ENCODE data around the gene CCDC68.

CCDC68 gene

DNA sequence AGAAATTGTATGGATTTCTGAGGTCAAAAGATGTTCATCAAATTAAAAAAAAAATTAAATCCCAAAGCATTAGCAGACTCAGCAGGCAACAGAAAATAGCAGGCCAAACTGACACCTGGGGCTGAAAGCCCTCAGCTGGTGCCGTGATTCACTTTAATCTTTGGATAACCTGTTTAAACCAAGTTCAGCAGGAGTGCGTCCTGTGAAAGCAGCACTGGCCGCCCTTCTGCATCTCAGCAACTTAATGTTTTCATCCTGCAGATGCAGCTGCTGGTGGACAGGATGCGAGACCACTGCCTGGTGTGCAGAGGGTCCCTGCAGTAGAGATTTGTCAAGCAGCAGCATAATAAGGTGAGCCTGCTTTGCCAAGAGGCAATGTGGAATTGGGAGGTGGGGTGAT is 41.2 kb downstream of the CCDC68 start:
- DNase-seq (ENCODE audit: low spot score), result no peak

DNA sequence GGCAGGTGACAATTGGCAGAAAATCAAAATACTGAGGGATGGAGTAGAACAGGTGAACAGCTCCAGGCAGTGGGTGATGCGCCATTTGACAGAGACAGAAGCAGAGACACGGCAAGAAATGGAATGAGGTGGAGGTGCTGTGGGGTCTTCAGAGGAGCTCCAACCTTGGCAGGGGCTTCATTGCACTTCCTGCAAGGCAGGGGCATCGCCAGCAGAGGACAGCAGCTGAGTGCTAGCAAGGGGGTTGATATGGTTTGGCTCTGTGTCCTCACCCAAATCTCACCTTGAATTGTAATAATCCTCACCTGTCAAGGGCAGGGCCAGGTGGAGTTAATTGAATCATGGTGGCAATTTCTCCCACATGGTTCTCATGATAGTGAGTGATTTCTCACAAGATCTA is 42.8 kb downstream of the CCDC68 start:
- no peak for DNase-seq (ENCODE audit: low spot score)

DNA sequence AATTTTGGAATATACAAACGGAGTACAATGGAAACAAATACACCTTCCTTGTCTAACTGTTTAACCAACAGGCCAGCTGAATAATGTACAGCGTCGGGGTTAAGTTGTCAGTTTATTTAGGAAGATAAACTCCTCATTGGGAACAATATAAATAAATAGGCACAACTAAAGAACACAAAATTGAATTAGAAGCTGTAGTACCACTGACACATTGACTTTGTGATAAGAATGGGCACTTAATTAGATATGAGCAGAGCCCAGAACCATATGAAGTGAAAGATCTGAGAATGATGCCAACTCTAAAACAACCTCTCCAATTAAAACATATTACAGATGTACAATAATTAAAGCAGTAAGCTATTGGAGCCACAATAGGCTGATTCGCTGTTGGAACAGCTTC is 44.4 kb downstream of the CCDC68 start:
- no peak for DNase-seq (ENCODE audit: low spot score)

DNA sequence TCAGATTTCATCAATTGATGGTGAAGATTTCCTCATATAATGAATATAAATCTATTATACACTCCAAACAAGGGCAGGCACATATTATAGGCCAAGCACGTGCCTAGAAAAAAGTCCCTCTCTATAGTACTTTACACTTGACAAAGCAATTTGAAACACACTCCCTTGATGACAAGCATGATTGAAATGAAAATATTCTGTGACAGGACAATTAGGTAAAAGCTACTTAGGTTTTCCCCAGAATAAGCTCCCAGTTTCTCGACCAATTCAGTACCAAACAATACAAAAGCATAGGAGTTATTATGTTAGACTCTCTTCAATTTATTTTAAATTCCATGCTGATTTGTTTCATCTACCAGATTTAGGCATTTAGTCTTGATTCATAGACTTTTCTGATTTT is 47.7 kb downstream of the CCDC68 start:
- DNase-seq (ENCODE audit: low spot score), result no peak

DNA sequence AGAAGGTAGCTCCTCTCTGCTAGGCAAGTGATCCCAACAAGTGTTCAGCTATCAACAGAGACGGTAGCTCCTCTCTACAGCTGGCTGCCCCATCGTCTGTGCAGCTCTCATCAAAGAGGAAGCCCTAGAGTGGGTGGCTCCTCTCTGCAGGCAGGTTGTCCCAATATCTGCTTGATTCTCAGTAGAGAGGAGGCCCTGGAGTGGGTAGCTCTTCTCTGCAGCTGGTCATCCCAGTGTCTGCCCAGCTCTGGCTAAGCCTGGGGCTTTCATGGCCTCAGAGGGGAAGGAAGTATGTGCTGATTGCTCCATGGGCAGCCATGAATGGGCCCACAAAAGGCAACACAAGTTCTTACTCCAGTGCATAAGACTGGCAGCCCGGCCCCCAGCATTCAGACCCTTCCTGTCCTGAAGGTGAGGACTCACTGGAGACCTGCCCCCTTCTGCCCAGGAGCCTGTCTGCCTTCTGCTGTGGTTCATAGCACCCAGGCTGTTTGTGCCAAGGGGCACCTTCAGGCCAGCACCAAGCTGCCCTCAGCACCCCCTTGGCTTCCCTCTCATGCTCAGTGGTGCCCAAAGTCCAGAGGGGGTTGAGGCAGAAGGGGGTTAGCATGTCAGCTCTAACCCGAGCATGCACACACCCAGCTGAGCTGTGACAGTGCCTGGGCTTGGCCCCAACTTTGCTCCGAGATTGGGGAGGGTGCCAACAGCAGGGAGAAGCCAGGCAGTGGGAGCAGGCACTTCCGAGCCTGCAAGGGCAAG is 48.9 kb downstream of the CCDC68 start:
- DNase-seq (ENCODE audit: low spot score), result no peak

DNA sequence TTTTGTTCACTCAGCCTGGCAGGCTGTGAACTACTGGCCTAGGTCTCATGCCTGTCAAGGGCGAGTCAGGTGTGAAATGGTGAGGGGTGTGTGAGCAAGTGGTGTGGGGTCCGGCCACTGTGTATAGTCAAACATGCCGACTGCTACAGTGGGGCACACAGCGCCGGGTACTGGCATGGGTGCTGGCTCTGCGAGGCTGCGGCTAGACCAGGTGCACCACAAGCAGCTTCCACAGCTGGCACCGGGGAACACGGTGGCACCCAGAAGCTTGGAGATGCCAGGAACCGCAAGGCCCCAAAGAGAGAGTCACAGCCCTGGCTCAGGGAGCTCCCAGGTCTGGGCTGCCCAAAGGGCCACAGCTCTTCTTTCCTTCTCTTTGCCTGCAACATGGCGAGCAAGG is 49.7 kb downstream of the CCDC68 start:
- DNase-seq (ENCODE audit: low spot score), result no peak

DNA sequence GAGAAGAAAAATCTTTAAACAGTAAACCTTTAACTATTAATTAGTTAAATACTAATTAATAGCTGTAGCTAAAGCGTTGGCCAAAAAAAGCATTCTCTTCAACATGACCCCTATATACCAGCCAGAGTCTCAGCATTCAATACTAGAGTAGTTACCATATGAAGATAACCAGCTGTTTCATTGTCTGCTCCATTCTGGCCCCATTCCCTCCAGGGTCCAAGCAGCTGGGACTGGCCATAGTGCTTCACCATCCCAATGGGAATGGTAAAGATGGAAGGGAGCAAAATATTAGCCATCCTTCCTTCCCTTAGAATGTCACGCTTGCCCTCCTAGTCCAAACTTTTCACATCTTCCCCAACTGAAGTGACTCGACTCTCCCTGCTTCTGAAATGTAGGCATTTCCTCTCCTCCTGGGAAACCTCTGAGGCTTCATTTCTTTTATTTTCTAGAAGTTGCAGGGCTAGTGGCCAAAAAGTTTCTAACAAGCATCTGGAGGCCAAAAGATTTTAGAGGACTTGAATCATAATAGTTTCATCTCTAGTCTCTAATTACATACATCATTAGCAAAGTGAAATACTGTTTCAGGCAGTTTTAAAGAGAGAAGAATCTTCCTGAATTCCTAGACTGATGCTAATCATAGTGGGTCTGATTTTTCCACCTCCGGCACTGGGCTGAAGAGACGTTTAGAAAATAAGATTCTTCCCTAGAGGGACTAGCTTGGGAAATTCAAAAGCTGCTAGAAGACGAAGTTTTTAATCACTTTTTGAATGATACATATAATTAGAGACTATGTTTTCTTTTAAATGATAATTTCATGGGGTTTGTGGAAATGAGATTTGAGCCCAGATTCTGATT is 52.7 kb downstream of the CCDC68 start:
- no peak for DNase-seq (ENCODE audit: low spot score)

DNA sequence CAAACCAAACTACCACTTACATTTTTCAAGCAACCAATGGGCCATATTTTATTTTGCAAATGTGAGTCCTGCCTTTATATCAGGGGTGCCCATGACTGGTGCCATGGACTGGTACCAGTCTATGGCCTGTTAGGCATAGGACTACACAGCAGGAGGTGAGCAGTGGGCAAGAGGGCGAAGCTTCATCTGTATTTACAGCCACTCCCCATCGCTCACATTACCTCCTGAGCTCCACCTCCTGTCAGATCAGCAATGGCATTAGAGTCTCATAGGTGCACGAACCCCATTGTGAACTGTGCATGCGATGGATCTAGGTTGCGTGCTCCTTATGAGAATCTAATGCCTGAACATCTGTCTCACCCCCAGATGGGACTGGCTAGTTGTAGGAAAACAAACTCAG is 53.6 kb downstream of the CCDC68 start:
- no peak for DNase-seq (ENCODE audit: low spot score)

DNA sequence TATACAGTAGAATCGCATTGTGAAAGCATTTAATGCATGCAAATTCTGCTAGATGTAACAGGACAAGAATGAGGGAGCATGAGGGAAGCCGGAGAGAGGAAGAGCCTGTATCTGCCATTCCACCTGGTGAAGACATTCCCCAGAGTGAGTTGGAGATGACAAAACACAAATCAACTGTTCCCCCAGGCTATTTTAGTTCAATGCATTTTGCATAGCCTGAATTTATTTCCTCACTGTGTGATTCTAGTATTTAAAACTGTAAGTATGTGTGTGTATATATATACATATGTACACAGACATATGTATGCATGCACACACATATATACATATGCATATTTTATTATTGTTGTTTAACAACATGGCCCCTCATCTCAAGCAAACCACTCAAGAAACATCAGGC is 54.7 kb downstream of the CCDC68 start:
- no peak for DNase-seq (ENCODE audit: low spot score)

DNA sequence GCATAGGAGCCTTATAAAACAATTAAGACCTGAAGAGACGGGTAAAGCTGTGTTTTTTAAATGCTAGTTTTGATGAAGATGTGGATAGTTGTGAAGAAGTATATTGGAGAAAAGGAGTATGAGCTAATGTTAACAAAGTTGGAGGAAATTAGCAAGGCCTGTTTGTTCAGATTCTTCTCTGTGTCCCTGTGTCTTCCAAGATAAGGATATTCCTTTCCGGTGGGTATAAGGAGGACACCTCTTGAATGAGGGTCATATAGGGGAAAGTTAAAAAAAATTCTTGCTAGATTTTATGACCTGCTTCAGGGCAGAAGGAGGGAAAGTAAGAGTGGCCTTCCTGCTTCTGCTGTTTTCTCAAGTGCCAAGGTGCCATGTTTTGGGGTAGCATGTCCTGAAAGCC is 59.0 kb downstream of the CCDC68 start:
- no peak for DNase-seq (ENCODE audit: low spot score)

DNA sequence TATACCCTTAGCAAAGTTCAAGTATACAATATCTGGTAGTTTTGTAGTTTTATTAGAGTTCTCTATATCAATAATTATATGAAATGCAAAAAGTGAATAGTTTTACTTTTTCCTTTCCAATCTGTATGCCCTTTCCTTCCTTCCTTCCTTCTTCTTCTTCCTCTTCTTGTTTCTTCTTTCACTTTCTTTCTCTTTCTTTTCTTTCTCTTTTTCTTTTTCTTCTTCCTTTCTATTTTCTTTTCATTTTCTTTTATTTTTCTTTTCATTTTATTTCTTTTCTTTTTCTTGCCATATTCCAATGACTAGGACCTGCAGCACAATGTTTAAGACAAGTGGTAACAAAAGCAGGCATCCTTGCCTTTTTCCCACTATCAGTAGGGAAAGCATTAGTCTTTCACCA is 59.8 kb downstream of the CCDC68 start:
- no peak for DNase-seq (ENCODE audit: low spot score)

DNA sequence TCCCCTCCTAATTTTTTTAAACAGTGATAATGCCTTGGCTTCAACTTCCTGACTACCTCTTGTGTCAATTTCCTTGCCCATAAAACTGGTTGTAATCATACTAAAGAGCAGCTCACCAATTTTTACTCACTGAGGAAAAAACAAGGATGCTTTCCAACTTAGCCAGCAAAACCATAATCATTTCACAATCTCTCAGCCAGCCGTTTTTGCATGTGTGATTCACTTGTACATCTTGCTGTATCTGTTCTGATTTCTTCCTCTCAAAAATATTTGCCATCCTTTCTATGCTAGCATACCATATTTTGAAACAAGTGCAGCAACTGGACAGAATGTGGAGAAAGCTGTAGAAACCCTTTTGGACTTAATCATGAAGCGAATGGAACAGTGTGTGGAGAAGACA is 70.3 kb downstream of the CCDC68 start:
- DNase-seq (ENCODE audit: low spot score), result no peak

DNA sequence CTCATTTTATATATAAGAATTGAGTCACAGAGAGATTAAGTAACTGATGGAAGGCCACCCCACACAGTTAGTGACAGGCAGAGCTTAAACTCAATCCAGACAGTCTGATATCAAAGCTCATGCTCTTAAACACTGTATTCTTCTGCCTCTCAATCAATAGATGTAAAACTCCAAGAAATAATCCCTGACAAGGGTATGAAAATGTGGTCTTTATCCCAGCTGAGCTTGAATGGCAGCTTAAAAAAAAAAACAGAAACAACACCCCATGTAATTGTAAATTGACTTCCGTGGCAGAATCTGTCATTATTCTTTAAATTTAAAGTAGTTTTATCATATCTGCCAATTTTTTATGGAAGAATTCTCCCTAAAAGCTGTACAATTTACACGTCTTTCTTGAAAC is 70.9 kb downstream of the CCDC68 start:
- DNase-seq (ENCODE audit: low spot score), result no peak

DNA sequence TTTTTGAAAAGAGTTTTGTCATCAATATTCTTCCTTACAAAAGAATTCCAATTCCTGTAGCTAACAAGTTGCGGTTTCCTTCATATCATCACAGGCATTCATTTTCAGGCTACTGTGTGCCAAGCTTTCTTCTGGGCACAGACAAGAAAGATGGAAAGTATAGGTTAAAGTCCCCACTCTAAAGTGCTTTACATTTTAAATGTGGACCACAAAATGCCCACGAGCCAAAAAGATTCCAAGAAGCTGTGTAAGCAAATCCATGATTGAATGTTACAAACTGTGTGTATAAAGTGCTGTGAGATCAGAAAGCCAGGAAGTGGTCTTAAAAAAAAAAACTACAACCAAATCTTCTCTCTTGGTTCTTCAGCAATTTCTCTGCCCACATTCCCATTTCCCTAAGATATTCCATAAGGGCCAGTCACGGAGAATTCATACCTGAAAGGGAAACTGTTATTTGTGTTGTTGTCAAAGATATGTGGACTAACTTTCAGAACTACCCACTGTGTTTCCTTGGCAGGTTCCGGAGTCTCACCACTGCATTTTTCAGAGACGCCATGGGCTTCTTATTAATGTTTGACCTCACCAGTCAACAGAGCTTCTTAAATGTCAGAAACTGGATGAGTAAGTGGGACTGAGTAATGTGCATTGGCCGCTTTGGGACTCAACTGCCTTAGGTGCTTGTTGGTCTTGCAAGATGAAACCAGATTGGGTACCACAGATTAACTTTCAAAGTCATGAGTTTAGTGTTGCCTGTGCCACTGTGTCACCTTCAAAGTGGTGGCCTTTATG is 75.3 kb downstream of the CCDC68 start:
- DNase-seq (ENCODE audit: low spot score), result no peak

DNA sequence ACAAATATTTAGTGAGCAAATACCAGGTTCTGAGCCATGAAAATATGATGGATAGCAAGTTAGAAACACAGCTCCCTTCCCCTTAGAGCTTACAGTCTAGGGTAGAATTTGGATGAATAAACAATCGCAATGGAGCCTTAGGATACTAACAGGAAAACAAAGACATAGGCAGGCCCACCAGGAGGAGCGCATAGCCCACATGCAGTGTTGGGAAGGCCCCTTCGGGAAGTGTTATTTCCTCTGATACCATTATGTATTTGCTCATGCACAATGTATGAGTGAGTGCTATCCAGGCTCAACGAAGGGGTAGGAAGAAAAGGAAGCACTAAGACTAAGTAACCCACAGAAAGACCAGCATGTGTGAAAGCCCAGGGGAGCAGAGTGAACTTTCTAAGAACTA is 76.9 kb downstream of the CCDC68 start:
- no peak for DNase-seq (ENCODE audit: low spot score)

DNA sequence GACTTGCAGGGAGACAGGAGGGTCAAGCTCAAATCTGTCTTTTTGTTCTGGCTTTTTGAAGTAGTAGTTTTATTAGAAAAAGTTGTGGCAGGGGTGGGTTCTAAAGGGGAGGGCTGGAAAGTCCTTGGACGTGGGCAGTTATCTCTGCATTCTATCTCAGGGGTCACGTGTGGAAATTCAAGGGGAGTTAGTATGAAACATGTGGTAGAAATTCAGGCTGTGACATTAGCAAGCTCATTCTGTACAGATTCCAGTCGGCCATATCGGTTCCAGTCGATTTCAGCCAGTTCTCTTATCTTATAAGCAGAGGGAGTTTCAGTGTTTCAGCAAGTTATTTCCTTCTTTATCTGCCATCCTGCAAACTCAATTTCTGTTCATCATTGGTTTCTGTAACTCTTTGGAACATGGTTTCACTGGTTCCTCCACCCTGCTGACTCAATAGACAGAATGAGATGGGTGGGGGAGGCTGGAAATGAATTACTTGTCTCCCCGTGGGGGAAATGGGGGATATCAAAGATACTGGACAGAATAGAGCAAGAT is 78.0 kb downstream of the CCDC68 start:
- no peak for DNase-seq (ENCODE audit: low spot score)

DNA sequence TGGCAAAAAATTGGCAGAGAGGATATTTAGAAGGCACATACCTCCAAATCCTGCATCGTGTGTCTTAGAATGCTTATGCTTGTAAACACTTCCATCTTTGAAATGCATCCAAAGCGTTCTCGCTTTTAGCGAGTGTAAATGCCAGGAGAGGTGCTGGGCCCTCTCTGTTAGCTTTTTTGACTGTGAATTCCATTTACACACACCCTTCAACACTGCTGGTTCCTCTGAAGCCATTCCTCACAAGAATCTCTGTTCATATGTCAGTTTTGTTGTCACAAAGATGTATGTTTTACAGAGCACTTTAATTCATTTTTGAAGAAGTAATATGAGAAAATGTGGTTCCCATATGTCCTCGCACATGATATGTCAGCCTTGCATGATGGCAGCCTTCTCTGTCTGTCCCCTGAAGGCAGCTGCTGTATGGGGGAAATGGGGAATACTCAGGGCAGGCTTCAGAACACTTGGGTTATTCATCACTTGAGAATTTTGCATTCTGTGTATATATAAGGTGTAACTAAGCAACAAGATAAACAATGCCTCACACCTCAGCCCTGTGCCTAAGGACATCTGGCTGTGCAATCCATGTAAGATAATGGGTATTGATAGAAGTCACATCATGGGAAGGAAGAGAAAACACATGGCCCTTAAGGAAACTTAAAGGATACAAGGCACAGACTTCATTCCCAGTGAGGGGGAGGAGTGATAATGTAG is 78.7 kb downstream of the CCDC68 start:
- DNase-seq (ENCODE audit: low spot score), result no peak

DNA sequence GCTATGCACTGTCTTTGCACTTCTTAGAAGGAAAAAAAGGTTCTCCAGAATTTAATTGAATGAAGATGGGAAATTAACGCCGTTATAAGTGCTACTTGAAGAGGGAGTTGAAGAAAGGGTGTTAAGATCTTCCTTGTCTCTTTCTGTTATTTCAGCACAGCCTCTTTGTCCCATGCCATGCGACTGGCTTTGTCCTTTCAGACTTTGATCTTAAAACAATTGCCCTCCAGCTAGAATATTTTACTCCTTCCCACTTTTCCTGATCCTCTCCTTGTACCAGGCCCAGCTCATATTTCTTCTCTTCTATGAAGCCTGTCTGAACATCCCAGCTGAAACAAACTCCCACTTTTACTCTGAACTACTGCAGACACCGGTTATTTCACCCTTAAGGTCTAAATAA is 79.6 kb downstream of the CCDC68 start:
- DNase-seq (ENCODE audit: low spot score), result no peak

DNA sequence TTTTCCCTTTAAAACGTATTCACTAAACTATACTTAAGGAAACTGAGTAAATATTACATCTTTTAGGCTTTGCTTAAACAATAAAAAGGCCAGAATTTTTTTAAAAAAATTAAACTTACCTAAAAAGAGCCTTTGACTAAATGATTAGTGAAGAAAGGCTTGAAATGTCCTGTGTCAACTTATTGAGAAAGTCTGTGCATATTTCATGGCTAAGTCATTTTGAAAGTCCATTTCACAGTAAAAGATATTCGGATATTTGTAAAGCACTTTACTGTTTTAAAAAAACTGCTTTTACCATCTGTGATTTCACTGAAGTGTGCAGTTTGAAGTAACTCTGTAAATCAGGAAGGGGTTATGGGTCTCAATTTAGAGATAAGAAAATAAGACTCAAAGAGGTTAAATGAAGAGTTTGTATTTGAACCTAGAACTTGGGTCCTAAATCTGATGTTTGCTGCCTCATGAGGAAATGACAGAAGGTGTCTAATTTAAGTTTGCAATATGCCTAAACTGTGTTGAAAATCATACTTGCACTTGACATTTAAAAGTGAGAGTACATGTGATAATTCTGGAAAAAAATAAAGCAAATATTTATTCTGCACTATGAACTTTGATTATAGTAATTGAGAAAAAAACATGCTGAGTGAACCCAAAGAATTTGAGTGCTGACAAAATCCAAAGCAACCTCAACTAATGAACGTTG is 80.5 kb downstream of the CCDC68 start:
- no peak for DNase-seq (ENCODE audit: low spot score)

DNA sequence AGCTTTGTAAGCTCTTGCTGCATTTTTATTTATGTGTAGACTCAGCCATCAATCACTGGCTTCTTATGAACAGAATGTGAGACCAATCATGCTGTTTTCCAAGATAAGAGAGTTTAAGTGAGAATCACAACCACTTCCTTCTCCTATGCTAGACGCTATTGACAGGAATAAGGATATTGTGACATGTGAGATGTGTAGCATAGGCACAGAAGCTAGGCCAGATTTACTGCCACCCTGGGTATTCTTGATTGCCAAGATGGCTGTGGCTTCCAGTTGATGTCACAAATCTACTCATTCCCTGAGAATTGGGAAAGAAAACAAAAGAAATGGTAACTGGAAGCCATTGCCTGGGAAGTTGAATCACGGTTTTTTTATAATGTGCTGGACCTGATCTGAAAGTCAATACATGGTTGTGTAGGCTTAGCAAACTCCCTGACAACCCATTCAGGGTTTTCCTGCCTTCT is 81.1 kb downstream of the CCDC68 start:
- no peak for DNase-seq (ENCODE audit: low spot score)

DNA sequence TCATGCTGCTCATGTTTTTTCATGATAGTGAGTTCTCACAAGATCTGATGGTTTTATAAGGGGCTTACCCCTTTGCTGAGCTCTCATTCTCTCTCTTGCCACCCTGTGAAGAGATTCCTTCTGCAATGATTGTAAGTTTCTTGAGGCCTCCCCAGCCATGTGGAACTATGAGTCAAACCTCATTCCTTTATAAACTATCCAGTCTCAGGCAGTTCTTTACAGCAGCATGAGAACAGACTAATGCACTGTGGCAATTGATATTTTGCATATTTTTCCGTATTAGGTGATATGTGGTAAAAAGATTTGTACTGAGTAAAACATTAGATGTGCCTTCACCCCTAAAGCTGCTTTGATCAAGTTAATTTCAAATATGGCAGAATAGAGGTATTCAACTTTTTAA is 82.2 kb downstream of the CCDC68 start:
- no peak for DNase-seq (ENCODE audit: low spot score)
